Astrocyte of the hippocampus (primary cell): ENCODE measurements around the gene VBP1.
A peak's percentile ranks its signal among the peaks of the same experiment; 100 is the strongest.
"Not testable (repeated sequence)": the region's sequence is repeated elsewhere in the genome, so short reads cannot be mapped to it uniquely, and the experiment has no call there.

Experiments
- DNase-seq: peaks from one replicate; pipeline ENCODE4 v3.0.0; 2011; ENCODE audit warnings: low read depth, low spot score

Gene VBP1

DNA sequence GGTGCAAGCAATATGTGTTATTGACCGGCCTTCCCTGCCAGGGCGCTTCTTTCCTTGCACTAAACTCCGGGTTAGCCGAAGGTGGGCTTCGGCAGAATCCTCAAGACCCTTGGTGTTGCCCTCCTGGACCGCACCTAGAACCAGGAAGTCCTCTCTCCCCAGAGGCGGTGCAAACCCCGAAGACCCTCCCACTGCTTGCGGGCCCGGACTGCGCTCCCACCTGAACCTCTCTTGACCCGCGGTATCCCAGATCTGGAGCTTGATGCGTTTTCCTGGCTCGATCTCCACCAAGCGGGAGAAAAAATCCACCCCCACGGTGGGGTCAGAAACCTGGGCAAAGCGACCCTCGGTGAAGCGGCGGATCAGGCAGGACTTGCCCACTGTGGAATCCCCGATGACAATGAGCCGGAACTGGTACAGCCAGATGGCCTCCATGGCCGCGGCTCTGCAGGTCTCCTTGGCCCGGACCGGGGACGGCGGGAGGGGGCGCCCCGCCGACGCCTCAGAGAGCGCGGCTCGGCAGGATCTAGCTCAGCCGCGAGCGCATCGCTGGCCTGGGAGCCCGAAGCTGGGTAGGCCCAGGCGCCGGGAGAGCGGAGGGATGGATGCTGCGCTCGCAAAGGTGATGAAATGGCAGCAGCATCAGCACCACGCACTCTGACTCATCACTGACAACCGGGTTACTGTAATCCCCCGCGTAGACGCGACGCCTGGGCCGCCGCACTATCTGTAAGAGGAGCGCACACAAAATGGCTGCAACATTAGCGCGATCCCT is 47.8 kb downstream of the VBP1 start, which contains the start of gene RAB39B:
RAB39B (minus strand) TSS at position 638 of the 775 bp plus-strand sequence; CDS start at position 435, 203 bp downstream.
- DNase-seq: peak; percentile 74

DNA sequence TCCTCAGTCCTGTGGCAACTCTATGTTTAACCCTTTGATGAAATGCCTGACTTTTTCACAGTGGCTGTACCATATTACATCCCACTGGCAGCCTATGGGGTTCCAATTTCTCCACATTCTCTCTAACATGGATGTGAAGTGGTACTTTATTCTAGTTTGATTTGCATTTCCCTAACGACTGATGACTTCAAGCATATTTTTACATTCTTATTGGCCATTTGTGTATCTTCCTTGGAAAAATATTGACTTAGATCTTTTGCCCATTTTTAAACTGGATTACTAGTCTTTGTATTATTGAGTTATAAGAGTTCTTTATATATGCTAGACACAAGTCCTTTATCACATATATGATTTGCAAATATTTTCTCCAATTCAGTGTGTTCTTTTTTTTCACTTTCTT is 50.2 kb downstream of the VBP1 start:
- DNase-seq: no peak

DNA sequence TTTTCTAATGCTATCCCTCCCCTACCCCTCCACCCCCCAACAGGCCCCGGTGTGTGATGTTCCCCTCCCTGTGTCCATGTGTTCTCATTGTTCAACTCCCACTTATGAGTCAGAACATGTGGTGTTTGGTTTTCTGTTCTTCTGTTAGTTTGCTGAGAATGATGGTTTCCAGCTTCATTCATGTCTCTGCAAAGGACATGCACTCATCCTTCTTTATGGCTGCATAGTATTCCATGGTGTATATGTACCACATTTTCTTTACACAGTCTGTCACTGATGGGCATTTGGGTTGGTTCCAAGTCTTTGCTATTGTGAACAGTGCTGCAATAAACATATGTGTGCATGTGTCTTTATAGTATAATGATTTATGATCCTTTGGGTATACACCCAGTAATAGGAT is 51.7 kb downstream of the VBP1 start:
- DNase-seq: not testable (repeated sequence)

DNA sequence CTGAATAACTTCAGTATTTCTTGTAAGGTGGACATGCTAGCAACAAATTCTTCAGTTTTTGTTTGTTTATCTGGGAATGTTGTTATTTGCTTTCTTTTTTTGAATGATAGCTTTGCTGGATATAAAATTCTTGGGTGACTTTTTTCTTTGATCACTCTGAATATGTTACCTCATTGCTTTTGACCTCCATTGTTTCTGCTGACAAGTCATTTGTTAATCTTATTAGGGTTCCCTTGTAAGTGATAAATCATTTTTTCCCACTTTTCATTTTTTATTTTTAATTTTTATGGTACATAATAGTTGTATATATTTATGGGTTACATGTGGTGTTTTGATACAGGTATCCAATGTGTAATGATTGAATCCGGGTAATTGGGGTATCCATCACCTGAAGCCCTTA is 54.7 kb downstream of the VBP1 start:
- DNase-seq: no peak

DNA sequence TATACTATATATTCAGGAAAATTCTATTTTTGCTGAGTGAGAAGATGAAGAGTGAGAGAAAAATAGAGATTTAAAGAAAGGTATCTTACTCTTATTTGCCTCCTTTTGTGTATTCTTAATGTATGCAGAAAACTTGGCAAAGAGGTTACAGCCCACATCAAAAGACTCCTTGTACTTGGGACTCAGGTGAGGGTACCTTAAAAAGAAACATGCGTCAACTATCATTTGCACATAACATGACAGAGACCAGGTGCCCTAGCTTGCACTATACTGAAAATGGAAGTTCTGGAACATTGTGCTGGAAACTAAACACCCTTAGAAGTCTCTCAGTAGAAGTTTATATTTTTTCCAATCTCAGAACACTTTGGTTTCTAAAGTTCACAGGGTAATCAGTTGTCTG is 63.6 kb downstream of the VBP1 start:
- DNase-seq: no peak
